HL-60/S4 treated with retinoic acid at 250 ng/mL for 4 days and 3 days (cell line): Measurements from ENCODE around the gene ACO1.

ENCODE experiments used
- in situ Hi-C: fragments of 300-500 bp; cut with MboI; formaldehyde crosslinking; loops from 2 replicates; pipeline ENCODE4 v1.7.0; 2022; ENCODE audit warnings: low sequenced_read_pairs

ACO1 gene

GRCh38 chr9:32472344-32472743 is 87.9 kb downstream of the ACO1 start:
- in situ Hi-C loops: no loop called here

GRCh38 chr9:32483343-32483742 is 98.9 kb downstream of the ACO1 start:
- in situ Hi-C loops: no loop called here

GRCh38 chr9:32486839-32487562 is 102.6 kb downstream of the ACO1 start:
- in situ Hi-C loops: no loop called here

GRCh38 chr9:32487981-32488380 is 103.5 kb downstream of the ACO1 start:
- in situ Hi-C loops: no loop called here

GRCh38 chr9:32490601-32491000 is 106.2 kb downstream of the ACO1 start:
- in situ Hi-C loops: no loop called here

- in situ Hi-C loops: no loop called here
Measured at GRCh38 chr9:32497921-32498320, 113.5 kb downstream of the ACO1 start.

- in situ Hi-C loops: no loop called here
Measured at GRCh38 chr9:32500768-32501167, 116.3 kb downstream of the ACO1 start.

- in situ Hi-C loops: no loop called here
Measured at GRCh38 chr9:32501868-32502267, 117.4 kb downstream of the ACO1 start.

GRCh38 chr9:32502464-32502863 is 118.0 kb downstream of the ACO1 start:
- in situ Hi-C loops: no loop called here

- in situ Hi-C loops: no loop called here
Measured at GRCh38 chr9:32503008-32503407, 118.6 kb downstream of the ACO1 start.
